A673 (cell line): ENCODE results near the gene ZFP69B. TPM values are rescaled to one million over a fixed set of nuclear protein-coding genes. Genes with fewer than 3 reads are reported as not detected.
"Not testable (repeated sequence)": the region's sequence is repeated elsewhere in the genome, so short reads cannot be mapped to it uniquely, and the experiment has no call there.

ENCODE experiments used
- BruUV-seq: library from RNA; stranded (reverse); fragments of 400-500 nt; replicated peaks from 2 replicates; lab custom pipeline; 2021; lab: Mats Ljungman, UMichigan
- CTCF ChIA-PET: fragments of 300-600 bp; sonication (Branson Sonifier 250); formaldehyde crosslinking; loops from one replicate; lab custom pipeline; 2022; ENCODE audit warnings: antibody characterized with exemption; lab: Charles Lee
- POLR2A ChIA-PET: fragments of 300-600 bp; sonication (Branson Sonifier 250); formaldehyde crosslinking; loops from one replicate; lab custom pipeline; 2022; ENCODE audit warnings: antibody characterized with exemption; ENCODE audit not compliant: low non-redundant PET; lab: Charles Lee
- DNase-seq: peaks from one replicate; pipeline ENCODE4 v3.0.0-alpha.2; 2015; ENCODE audit warnings: low spot score
- H3K27ac ChIP-seq: fragments of 200-600 bp; sonication (generic); 2 replicates; pipeline ENCODE4 v1.5.1; 2016; ENCODE audit warnings: mixed run types, low read depth, mild to moderate bottlenecking, mixed read lengths, antibody characterized with exemption, low read length; ENCODE audit not compliant: poor library complexity, severe bottlenecking
- H3K27me3 ChIP-seq: fragments of 200-600 bp; sonication (generic); replicated peaks from 2 replicates; pipeline ENCODE4 v1.6.1; 2017; ENCODE audit warnings: mixed run types, low read depth, mild to moderate bottlenecking, mixed read lengths, antibody characterized with exemption, low read length; ENCODE audit not compliant: insufficient read depth, poor library complexity
- H3K36me3 ChIP-seq: fragments of 200-600 bp; sonication (generic); 2 replicates; pipeline ENCODE4 v1.6.1; 2016; ENCODE audit warnings: mixed run types, mild to moderate bottlenecking, mixed read lengths, antibody characterized with exemption, low read length; ENCODE audit not compliant: insufficient read depth, poor library complexity, severe bottlenecking
- H3K4me1 ChIP-seq: fragments of 200-600 bp; sonication (generic); 2 replicates; pipeline ENCODE4 v1.6.1; 2017; ENCODE audit warnings: mixed run types, mild to moderate bottlenecking, mixed read lengths, antibody characterized with exemption, low read length; ENCODE audit not compliant: insufficient read depth, poor library complexity, severe bottlenecking
- H3K4me3 ChIP-seq: fragments of 200-600 bp; sonication (generic); 2 replicates; pipeline ENCODE4 v1.5.1; 2016; ENCODE audit warnings: low read depth, mixed run types, mild to moderate bottlenecking, mixed read lengths, low read length; ENCODE audit not compliant: poor library complexity, severe bottlenecking
- H3K9me3 ChIP-seq: fragments of 200-600 bp; sonication (generic); 2 replicates; pipeline ENCODE4 v1.6.1; 2016; ENCODE audit warnings: mixed run types, low read depth, mild to moderate bottlenecking, mixed read lengths, antibody characterized with exemption, low read length; ENCODE audit not compliant: poor library complexity, severe bottlenecking
- EZH2 ChIP-seq: fragments of 200-600 bp; sonication (generic); IDR thresholded peaks from 2 replicates; pipeline ENCODE4 v1.6.1; 2017; ENCODE audit warnings: borderline replicate concordance, low read depth, mild to moderate bottlenecking, mixed read lengths, antibody characterized with exemption, low read length; ENCODE audit not compliant: poor library complexity, severe bottlenecking
- intact Hi-C: fragments of 100-400 bp; cut with micrococcal nuclease; formaldehyde crosslinking; loops from one replicate; pipeline ENCODE4 v1.10.0; 2022; ENCODE audit not compliant: unreplicated experiment
- total RNA-seq: library from RNA; stranded (reverse); gene quantifications from 2 replicates; pipeline ENCODE4 v1.2.3, GENCODE V29; 2021
- TF ChIP-seq, protein P1 (sequence below): fragments of 300-800, 200-600 bp; sonication (generic); conservative IDR thresholded peaks from 2 replicates; pipeline ENCODE4 v1.5.1; 2017; ENCODE audit warnings: low read depth, mild to moderate bottlenecking, antibody characterized with exemption, low read length, moderate library complexity, mixed read lengths

The ZFP69B gene
- total RNA-seq, 1 experiment from 2014 or later: 18.5 TPM

DNA sequence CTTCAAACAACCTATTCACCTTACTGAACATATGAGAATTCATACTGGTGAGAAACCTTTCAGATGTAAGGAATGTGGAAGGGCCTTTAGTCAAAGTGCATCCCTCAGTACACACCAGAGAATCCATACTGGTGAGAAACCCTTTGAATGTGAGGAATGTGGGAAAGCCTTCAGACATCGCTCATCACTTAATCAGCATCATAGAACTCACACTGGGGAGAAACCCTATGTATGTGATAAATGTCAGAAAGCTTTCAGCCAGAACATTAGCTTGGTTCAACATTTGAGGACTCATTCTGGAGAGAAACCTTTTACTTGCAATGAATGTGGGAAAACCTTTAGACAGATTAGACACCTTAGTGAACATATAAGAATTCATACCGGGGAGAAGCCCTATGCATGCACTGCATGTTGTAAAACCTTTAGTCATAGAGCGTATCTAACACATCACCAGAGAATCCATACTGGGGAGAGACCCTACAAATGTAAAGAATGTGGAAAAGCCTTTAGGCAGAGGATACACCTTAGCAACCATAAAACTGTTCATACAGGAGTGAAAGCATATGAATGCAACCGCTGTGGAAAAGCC is 45.1 kb downstream of the ZFP69B start:
- Histone ChIP-seq H3K27ac (no peak overlapping the region), H3K4me1 (no peaks in the 10 kb centered on the region), H3K9me3 (peaks cover 36% of the 10 kb centered on the region), H3K4me3 (no peak overlapping the region), H3K36me3 (peaks cover 45% of the 10 kb centered on the region), H3K27me3 (no peaks in the 10 kb centered on the region)
- DNase-seq: no peak
- CTCF ChIA-PET: no interaction called here
- TF ChIP-seq, protein P1, sequence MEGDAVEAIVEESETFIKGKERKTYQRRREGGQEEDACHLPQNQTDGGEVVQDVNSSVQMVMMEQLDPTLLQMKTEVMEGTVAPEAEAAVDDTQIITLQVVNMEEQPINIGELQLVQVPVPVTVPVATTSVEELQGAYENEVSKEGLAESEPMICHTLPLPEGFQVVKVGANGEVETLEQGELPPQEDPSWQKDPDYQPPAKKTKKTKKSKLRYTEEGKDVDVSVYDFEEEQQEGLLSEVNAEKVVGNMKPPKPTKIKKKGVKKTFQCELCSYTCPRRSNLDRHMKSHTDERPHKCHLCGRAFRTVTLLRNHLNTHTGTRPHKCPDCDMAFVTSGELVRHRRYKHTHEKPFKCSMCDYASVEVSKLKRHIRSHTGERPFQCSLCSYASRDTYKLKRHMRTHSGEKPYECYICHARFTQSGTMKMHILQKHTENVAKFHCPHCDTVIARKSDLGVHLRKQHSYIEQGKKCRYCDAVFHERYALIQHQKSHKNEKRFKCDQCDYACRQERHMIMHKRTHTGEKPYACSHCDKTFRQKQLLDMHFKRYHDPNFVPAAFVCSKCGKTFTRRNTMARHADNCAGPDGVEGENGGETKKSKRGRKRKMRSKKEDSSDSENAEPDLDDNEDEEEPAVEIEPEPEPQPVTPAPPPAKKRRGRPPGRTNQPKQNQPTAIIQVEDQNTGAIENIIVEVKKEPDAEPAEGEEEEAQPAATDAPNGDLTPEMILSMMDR: no peak
- TF ChIP-seq EZH2: no peak
- BruUV-seq: no TSS peak
- POLR2A ChIA-PET: no interaction called here
- intact Hi-C loops: no loop called here

DNA sequence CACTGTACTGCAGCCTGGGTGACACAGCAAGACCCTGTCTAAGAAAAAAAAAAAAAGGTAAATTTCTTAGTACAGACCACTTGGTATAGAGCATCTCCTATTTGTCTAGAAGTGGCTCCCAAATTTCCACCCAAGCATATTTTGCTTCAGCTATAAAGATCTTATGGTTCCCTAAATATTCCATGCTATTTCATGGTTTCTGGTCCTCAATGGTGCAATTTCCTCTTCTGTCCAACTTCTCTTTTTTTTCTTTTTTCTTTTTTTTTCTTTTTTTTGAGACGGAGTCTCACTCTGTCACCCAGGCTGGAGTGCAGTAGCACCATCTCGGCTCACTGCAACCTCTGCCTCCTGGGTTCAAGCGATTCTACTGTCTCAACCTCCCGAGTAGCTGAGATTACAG is 52.4 kb downstream of the ZFP69B start:
- POLR2A ChIA-PET, CTCF ChIA-PET, H3K36me3 ChIP-seq, DNase-seq, H3K4me3 ChIP-seq, H3K4me1 ChIP-seq, BruUV-seq, H3K27me3 ChIP-seq, H3K27ac ChIP-seq, intact Hi-C loops, H3K9me3 ChIP-seq: not testable (repeated sequence)

- no peak for DNase-seq
- no peaks in the 10 kb centered on the region for H3K27me3 ChIP-seq
- no peaks in the 10 kb centered on the region for H3K36me3 ChIP-seq
- H3K9me3 ChIP-seq: peaks cover 8% of the 10 kb centered on the region
- H3K27ac ChIP-seq: peak overlapping the region; percentile 76
- CTCF ChIA-PET: interaction anchor here (0.7 kb wide), 1 partner anchor 175 kb away, joined by 4 read pairs; no protein-coding TSS in a partner anchor
- TSS peak; percentile 87 for BruUV-seq
- H3K4me1 ChIP-seq: peaks cover 3% of the 10 kb centered on the region
- peak overlapping the region; percentile 68 for H3K4me3 ChIP-seq
- POLR2A ChIA-PET: interaction anchor here (0.6 to 0.7 kb wide), 3 partner anchors 9 to 296 kb away, joined by 3 to 12 read pairs (median 4); no protein-coding TSS in a partner anchor
- intact Hi-C loops: no loop called here
- no peak for TF ChIP-seq EZH2
- TF ChIP-seq, protein P1: no peak
Measured at GRCh38 chr1:40507973-40508372, 57.7 kb downstream of the ZFP69B start.
